ENCODE measurements around the gene ADARB2. TPM values are rescaled to one million over a fixed set of nuclear protein-coding genes. Genes with fewer than 3 reads are reported as not detected.

ADARB2 gene
- total RNA-seq, 4 donors from 2014 or later: 0.32 to 1.6 (median 0.80) TPM

DNA sequence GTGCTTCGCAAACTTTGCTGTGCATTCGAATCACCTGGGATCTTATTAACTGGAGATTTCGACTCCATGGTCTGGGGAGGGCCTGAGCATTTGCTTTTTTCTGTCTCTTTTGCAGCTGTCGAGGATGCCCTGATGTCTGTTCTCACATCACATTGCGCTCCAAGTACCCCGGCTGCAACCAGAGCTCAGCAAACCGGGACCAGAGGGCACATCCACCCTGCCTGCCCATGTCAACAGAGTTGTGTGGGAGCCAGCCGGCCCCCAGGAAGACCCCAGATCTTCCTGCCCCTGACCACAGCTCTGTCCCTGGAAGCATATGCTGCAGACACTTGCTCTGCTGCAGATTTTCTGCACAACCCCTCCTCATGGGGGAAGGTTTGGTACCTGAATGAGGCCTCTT lies 180.8 kb downstream of the ADARB2 start:
- DNase-seq (ENCODE audit: low spot score in 2 of 2): peak in 1 of 2 donors; percentile 41
- H3K36me3 ChIP-seq: no peaks in the 10 kb centered on the region
- no peak overlapping the region for H3K4me3 ChIP-seq
- no peaks in the 10 kb centered on the region for H3K4me1 ChIP-seq
- peaks cover 12% of the 10 kb centered on the region for H3K27me3 ChIP-seq
- TF ChIP-seq POLR2A (IDR thresholded peaks at IDR 0.05) (no peak), CTCF (IDR thresholded peaks at IDR 0.05) (no peak), EP300 (IDR thresholded peaks at IDR 0.05) (no peak), POLR2AphosphoS5 (IDR thresholded peaks at IDR 0.05) (no peak)
- H3K27ac ChIP-seq: no peak overlapping the region
- 89% methylated on average over 8 of the region's 8 CpGs for WGBS
- H3K9me3 ChIP-seq: no peaks in the 10 kb centered on the region

GRCh38 chr10:1553951-1554350 lies 183.4 kb downstream of the ADARB2 start:
- H3K4me3 ChIP-seq: no peak overlapping the region
- WGBS: 80% methylated on average over 6 of the region's 7 CpGs
- H3K4me1 ChIP-seq: no peaks in the 10 kb centered on the region
- peaks cover 8% of the 10 kb centered on the region for H3K27me3 ChIP-seq
- H3K27ac ChIP-seq: no peak overlapping the region
- H3K9me3 ChIP-seq: no peaks in the 10 kb centered on the region
- no peak for TF ChIP-seq POLR2AphosphoS5 (IDR thresholded peaks at IDR 0.05)
- no peak for TF ChIP-seq POLR2A (IDR thresholded peaks at IDR 0.05)
- H3K36me3 ChIP-seq: no peaks in the 10 kb centered on the region
- DNase-seq (ENCODE audit: low spot score in 2 of 2): peak in 1 of 2 donors; percentile 41

- no peaks in the 10 kb centered on the region for H3K4me1 ChIP-seq
- peaks cover 4% of the 10 kb centered on the region for H3K27me3 ChIP-seq
- WGBS: 67% methylated on average over 30 of the region's 30 CpGs
- peak in 1 of 2 donors; percentile 25 for DNase-seq (ENCODE audit: low spot score in 2 of 2)
- TF ChIP-seq POLR2A (IDR thresholded peaks at IDR 0.05): no peak
- TF ChIP-seq POLR2AphosphoS5 (IDR thresholded peaks at IDR 0.05): no peak
- TF ChIP-seq EP300 (IDR thresholded peaks at IDR 0.05): no peak
- no peak for TF ChIP-seq CTCF (IDR thresholded peaks at IDR 0.05)
- H3K4me3 ChIP-seq: no peak overlapping the region
- no peaks in the 10 kb centered on the region for H3K9me3 ChIP-seq
- no peak overlapping the region for H3K27ac ChIP-seq
- H3K36me3 ChIP-seq: no peaks in the 10 kb centered on the region
These were observed 184.2 kb downstream of the ADARB2 start for GRCh38 chr10:1552881-1553670.

DNA sequence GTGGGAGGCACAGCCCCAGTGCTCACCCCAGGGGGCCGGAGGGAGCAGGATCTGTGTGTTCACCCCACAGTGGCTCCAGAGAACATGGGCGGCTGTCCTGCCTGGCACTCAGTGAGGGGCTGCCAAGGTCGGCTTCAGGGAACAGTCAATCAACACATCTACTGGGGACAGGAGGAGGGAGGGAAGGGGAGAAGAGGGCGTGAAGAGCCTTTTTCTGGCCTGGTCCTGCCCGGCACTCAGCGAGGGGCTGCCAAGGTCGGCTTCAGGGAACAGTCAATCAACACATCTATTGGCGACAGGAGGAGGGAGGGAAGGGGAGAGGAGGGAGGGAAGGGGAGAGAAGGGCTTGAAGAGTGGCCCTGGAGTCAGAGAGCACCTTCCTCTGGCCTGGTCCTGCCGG lies 184.9 kb downstream of the ADARB2 start:
- WGBS: 71% methylated on average over 8 of the region's 9 CpGs

GRCh38 chr10:1551636-1552338 lies 185.5 kb downstream of the ADARB2 start:
- no peaks in the 10 kb centered on the region for H3K36me3 ChIP-seq
- H3K4me3 ChIP-seq: no peak overlapping the region
- TF ChIP-seq EP300 (IDR thresholded peaks at IDR 0.05): no peak
- TF ChIP-seq POLR2A (IDR thresholded peaks at IDR 0.05): no peak
- TF ChIP-seq POLR2AphosphoS5 (IDR thresholded peaks at IDR 0.05): no peak
- no peak for TF ChIP-seq CTCF (IDR thresholded peaks at IDR 0.05)
- H3K27me3 ChIP-seq: no peaks in the 10 kb centered on the region
- peak in 1 of 2 donors; percentile 32 for DNase-seq (ENCODE audit: low spot score in 2 of 2)
- WGBS: 93% methylated on average over 12 of the region's 18 CpGs
- H3K27ac ChIP-seq: no peak overlapping the region
- no peaks in the 10 kb centered on the region for H3K9me3 ChIP-seq
- H3K4me1 ChIP-seq: no peaks in the 10 kb centered on the region

More for the DNA sequence above, 184.9 kb downstream of the ADARB2 start:
- H3K36me3 ChIP-seq: no peaks in the 10 kb centered on the region
- H3K9me3 ChIP-seq: no peaks in the 10 kb centered on the region
- no peaks in the 10 kb centered on the region for H3K4me1 ChIP-seq
- no peak overlapping the region for H3K4me3 ChIP-seq
- H3K27ac ChIP-seq: no peak overlapping the region
- H3K27me3 ChIP-seq: peaks cover 3% of the 10 kb centered on the region
- TF ChIP-seq POLR2A (IDR thresholded peaks at IDR 0.05): no peak
- TF ChIP-seq CTCF (IDR thresholded peaks at IDR 0.05): no peak
- DNase-seq (ENCODE audit: low spot score in 2 of 2): no peak

All from suprapubic skin (tissue), 4 donors.